Gastroesophageal sphincter (tissue), 3 donors: ENCODE measurements around the gene C11orf58.

Source experiments
- POLR2A ChIP-seq, 2 donors: fragments of 450-650 bp; IDR thresholded peaks; one replicate each; pipeline ENCODE4 v1.6.1; 2017; ENCODE audit warnings: antibody characterized with exemption in 2 of 2, mild to moderate bottlenecking in 2 of 2, moderate library complexity in 1 of 2
- TF ChIP-seq, protein P1 (sequence below), 4 experiments: fragments of 200-600 bp in 2 of 4; fragments of 450-650 bp in 2 of 4; sonication (generic) in 1 of 4; IDR thresholded peaks; one replicate each; pipeline ENCODE4 v1.5.1; 2017 to 2019; ENCODE audit warnings: antibody characterized with exemption in 4 of 4, mild to moderate bottlenecking in 2 of 4, moderate library complexity in 2 of 4

DNA sequence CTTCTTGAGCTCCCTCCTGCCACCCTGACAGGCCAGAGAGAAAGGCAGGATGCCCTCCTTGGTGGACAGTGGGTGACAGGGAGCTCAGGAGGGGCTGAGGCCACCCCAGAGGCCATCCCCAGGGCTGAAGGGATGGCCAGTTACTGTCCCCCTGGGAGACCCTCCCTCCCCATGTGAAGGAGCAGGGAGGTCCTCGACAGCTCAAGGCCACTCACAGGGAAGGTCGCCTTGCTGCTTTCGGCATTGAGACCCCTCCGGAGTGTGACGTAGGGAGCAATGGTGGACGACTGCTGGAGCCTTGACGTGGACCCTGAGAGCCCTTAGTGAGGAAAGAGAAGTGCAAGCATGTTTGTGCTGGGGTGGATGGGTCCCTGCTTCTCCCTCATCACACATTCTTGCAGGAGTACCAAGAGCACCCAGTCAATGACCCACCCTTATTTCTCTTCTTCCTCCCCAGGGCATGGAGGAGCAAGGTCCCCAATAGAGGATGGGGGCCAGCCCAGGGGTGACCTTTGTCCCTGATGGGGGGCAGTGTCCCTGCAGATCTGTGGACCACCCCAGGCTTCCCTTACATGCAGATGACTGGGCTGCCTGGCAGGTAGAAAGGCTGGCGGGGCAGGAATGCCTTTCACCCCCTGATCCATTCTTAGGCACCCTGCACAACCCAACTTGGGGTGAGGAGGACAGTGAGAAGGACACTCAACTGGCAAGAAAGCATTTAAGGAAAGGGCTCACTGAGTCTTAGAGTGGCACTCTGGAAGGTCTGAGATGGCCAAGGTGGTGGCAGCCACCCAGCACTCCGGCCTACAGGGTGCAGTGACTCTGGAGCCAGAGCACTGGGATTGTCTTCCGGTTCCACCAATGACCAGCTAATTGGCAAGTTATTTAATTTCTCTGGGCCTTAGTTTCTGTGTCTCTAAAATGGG is 51.4 kb downstream of the C11orf58 start:
- TF ChIP-seq, protein P1, sequence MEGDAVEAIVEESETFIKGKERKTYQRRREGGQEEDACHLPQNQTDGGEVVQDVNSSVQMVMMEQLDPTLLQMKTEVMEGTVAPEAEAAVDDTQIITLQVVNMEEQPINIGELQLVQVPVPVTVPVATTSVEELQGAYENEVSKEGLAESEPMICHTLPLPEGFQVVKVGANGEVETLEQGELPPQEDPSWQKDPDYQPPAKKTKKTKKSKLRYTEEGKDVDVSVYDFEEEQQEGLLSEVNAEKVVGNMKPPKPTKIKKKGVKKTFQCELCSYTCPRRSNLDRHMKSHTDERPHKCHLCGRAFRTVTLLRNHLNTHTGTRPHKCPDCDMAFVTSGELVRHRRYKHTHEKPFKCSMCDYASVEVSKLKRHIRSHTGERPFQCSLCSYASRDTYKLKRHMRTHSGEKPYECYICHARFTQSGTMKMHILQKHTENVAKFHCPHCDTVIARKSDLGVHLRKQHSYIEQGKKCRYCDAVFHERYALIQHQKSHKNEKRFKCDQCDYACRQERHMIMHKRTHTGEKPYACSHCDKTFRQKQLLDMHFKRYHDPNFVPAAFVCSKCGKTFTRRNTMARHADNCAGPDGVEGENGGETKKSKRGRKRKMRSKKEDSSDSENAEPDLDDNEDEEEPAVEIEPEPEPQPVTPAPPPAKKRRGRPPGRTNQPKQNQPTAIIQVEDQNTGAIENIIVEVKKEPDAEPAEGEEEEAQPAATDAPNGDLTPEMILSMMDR (IDR thresholded peaks at IDR 0.05), result no peak
- TF ChIP-seq POLR2A (IDR thresholded peaks at IDR 0.05), result no peak
